Left hindlimb (tissue), 1 donor: ENCODE data around the gene TMEM270.

ENCODE experiments used
- DNase-seq: peaks from one replicate; pipeline ENCODE4 v3.0.0-alpha.2; 2018

The TMEM270 gene

DNA sequence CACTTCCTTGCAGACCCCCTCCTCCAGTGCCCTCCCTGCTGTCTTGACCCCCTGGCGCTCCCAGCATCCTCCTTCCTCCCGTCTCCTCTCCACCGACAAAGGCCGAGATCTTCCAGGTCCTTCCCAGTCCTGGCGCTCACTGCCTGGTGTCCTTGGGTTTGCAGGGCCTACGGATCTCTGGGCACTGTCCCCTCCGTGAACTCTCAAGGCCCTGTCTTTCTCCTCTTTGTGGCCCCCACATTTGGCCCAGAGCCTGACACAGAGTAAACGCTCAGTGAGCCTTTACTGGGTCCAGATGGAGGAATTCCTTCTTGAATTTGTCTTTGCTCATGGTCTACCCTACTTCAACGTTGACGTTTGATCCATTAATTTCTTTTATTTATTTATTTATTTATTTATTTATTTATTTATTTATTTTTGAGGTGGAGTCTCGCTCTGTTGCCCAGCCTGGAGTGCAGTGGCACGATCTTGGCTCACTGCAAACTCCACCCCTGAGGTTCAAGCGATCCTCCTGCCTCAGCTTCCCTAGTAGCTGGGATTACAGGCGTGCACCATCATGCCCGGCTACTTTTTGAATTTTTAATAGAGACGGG is 29.7 kb downstream of the TMEM270 start:
- no peak for DNase-seq

- no peak for DNase-seq
Observed at GRCh38 chr7:73891178-73891885, 30.4 kb downstream of the TMEM270 start.

DNA sequence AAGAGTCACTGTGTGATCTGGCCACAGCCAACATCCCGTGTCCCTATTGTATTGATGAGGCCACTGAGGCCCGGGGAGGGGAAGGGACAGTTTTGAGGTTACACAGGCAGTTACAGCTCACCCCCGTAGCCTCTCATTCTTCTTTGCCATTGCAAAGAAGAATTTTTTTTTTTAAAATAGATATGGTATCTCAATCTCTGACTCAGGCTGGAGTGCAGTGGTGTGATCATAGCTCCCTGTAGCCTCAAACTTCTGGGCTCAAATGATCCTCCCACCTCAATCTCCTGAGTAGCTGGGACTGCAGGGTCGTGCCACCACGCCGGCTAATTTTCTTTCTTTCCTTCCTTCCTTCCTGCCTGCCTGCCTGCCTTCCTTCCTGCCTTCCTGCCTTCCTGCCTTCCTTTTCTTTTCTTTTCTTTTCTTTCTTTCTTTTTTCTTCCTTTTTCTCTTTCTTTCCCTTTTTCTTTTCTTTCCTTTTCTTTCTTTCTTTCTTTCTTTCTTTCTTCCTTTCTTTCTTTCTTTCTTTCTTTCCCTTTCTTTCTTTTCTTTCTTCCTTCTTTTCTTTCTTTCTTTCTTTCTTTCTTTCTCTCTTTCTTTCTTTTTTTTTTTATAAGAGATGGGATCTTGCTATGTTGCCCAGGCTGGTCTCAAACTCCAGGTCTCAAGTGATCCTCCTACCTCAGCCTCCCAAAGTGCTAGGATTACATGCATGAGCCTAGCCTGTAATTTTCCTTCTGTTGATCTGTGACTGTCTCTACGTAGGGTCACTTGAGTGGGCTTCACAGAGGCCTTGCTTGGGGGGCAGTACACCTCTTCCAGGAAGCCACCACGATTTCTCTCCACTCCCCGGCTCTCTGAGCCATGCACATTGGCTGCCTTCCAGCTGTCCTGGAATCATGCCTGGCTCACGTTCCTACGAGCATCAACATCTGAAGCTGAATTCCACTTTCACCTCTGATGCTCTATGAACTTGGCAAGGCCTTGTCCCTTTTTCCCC is 31.3 kb downstream of the TMEM270 start:
- peak; percentile 43 for DNase-seq

- peak; percentile 86 for DNase-seq
Observed at GRCh38 chr7:73893342-73894101, 32.6 kb downstream of the TMEM270 start.

- no peak for DNase-seq
Observed at GRCh38 chr7:73894166-73894565, 33.2 kb downstream of the TMEM270 start.

GRCh38 chr7:73894733-73895551 is 34.0 kb downstream of the TMEM270 start:
- peak; percentile 82 for DNase-seq

DNA sequence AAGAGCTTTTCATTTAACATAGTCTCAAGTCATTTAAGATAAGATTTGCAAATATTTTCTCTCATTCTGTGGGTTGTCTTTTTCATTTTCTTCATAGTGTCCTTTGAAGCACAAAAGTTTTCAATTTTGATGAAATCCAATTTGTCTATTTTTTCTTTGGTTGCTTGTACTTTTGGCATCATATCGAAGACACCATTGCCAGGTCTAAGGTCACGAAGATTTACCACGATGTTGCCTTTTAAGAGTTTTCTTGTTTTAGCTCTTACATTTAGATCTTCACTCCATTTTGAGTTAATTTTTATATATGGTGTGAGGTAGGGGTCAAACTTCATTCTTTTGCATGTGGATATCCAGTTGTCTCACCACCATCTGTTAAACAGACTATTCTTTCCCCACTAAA is 34.7 kb downstream of the TMEM270 start:
- DNase-seq, result no peak

- DNase-seq, result no peak
Observed at GRCh38 chr7:73896454-73896853, 35.5 kb downstream of the TMEM270 start.

DNA sequence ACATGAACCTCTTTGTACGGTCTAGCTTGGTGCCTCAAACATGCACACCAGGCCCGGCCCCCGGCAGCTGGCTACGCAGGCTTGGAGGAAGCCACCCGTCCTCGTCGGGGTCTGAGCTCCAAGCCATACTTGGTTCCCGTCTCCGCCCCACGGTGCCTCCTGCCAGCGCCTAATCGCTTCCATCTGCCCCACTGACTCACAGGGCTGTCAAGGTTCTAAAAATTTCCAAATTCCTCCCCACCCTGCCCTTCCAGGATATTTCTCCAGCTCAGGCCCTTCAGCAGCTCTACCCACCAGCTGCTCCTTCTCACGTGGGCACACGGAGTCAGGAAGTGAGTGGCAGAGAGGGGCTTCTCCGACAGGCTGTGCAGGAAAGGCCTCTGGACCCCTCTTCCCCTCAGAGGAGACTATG is 38.8 kb downstream of the TMEM270 start:
- DNase-seq, result peak; percentile 93

DNA sequence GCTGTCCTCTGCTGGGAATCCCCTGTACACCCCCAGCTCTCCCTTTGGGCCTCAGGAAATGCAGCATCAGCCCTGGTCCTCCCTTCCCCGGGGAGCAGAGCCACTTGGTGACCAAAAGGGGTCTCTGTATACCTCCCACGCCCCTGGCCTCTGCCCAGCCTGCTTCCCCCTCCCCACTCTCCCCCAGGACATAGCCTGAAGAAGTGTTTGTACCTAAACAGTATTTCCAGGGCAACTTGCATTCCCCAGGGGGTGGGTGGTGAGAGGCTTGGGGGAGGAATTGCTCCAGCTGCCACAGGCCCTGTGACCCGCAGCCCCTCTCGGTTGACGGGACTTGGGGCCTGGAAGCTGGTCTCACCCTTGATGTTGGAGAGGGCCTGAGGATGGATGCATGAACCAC is 39.3 kb downstream of the TMEM270 start:
- DNase-seq, result no peak

DNA sequence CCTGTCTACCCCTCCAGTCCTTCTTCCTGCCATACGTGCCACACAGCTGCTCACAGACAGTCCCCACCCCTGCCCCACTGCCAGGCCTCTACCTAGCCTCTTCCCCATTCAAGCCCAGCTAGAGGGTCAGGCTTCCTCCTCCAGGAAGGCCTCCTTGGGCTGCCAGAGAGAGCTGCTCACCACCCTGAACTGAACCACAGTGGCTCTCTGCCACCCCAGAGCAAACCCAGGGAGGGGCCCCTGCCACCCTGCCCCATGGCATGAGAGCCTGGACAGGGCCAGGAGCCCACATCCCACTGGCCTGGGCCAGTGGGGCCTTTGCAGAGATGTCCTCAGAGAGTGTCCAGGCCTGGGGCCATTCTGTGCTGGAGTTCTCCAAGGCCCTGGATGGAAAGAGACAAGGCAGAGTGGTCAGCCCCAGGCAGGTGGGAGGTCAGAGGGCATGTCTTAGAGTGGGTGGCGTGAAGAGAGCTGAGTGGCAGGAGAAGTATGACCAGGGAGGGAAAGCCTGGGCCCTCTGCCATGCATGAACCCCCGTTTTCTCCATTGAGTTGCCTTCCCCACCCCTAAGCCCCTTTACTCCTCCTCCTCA is 40.4 kb downstream of the TMEM270 start:
- DNase-seq, result no peak

DNA sequence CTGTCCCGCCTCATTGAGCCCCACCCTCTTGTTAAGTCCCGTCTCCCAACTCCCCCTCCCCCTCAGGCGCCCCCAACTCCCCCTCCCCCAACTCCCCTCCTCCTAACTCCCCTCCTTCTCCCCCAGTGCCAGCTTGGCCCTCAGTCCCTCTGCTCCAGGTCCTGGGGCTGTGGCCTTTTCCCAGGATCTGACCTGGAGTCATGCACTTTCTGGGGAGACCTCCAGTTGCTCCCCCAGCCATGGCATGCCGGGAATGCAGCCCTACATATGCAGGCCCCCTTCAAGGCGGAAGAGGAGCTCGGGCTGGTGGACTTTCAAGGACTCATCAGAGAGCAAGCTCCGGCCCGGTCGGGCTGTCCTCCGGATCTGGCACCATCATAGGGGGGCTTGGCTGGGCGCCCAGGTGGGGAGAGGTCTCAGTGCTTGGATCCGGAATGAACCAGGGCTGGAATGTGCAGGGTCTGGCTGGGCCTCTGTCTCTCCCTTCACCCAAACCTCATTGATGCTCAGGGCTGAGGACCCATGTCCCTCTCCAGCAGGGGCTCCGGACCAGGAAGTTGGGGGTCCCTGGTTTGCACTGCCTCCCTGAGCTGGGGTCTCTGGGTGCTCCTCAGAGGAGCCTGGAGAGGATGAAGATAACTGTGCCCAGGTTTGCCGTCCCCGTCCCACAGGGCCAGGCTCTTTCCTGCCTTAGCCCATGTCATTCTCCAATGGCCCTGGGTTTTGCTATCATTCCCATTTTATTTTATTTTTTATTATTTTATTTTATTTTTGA is 41.1 kb downstream of the TMEM270 start:
- DNase-seq, result no peak

- no peak for DNase-seq
Observed at GRCh38 chr7:73903321-73904218, 42.6 kb downstream of the TMEM270 start.

DNA sequence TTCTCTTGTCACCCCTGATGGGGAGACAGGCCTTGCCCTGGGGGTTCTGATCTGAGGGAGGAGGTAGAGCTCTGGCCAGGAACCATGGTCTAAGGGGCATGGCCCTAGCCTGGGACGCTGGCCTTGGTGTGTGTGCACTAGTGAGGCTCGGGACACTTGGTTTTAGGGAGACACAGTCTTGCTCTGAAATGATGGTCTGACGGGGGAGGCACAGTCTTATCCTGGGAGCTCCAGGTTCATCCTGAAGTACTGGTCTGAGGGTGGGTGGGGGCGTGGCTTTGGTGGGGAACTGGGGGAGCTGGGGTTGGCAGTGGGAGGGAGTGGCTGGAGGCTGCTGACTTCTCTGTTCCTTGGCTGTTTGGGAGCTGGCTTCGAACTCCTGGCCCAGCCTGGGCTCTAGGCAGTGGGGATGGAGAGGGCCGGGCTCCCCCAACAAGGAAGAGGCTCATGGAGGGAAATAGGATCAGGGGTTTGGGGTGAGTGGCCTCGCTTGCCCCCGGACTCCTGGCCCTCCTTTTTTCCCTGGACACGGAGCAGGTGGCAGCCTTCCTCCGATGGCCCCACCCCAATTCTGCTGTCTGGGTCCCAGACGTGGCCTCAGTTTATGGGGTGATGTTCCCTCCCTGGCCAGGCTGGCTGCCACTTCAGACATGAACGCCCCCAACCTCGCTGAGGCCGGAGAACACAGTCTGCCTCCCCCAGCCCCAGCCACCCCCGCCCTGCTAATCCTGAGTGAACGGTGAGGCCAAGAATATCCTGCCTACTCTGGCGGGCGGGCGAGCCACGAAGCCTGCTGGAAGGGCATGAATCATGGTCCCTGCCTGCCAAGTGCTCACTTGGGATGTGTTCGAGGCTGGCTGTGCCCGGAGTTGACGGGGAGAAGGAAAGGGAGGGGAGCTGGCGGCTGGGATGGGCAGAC is 43.5 kb downstream of the TMEM270 start:
- DNase-seq, result peak; percentile 88

DNA sequence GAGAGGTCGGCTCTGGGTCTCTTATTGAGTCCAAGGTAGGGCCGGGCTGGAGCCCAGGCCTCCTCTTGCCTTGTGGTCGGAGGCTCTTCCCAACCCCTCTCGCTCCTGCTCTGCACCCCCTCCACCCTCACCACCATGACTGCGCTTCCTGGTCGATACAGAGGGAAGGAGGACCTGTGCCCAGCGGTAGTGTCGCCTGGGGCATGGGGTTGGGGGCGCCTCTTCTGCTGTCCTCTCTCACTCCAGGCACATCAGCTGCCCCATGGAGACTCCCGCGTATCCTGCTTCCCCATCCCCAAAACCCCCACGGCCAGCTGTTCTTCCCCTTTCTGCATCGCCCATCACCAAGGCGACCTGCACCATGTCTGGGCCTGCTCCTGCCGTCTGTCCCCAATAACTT is 44.4 kb downstream of the TMEM270 start:
- DNase-seq, result no peak

DNA sequence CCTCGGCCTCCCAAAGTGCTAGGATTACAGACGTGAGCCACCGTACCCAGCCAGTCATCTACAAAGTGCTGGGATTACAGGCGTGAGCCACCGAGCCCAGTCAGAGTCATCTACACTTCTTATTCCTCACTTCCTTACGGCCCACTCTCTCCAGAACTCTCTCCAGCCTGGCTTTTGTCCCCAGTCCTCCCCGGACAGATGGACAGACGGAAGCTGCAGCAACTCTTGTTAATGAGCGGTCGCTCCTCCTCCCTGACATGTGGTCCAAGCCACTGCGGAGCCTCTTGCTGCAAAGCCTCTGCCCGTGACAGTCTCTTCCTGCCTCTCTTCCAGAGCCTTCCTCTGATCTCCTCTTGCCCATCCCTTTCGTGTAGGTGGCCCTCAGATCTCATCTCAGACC is 45.9 kb downstream of the TMEM270 start:
- no peak for DNase-seq

GRCh38 chr7:73907554-73908122 is 46.7 kb downstream of the TMEM270 start:
- no peak for DNase-seq

- DNase-seq, result no peak
Observed at GRCh38 chr7:73908123-73908611, 47.2 kb downstream of the TMEM270 start.
